Cardiac fibroblast (primary cell): Measurements from ENCODE around the gene PAFAH1B1.
"Not testable (repeated sequence)": the region's sequence is repeated elsewhere in the genome, so short reads cannot be mapped to it uniquely, and the experiment has no call there.

Experiments
- DNase-seq, 2 donors: peaks; one replicate each; pipeline versions ENCODE4 v3.0.0 to v3.0.0-alpha.2; 2010; ENCODE audit warnings: low read depth in 2 of 2
- H3K4me3 ChIP-seq, 2 donors: replicated peaks in 1 of 2; 1 replicate in 1 of 2; 2 replicates in 1 of 2; pipeline ENCODE4 v1.5.1; 2011; ENCODE audit warnings: low read depth in 2 of 2, low read length in 2 of 2, mild to moderate bottlenecking in 2 of 2, moderate library complexity in 1 of 2
- TF ChIP-seq, protein P1 (sequence below): IDR thresholded peaks from one replicate; pipeline ENCODE4 v1.5.1; 2011; ENCODE audit warnings: low read depth, mild to moderate bottlenecking, low read length, inconsistent platforms

Gene PAFAH1B1

GRCh38 chr17:2695243-2695960, 101.9 kb downstream of the PAFAH1B1 start:
- no peak for DNase-seq
- no peak overlapping the region for H3K4me3 ChIP-seq

GRCh38 chr17:2695961-2696760, 102.7 kb downstream of the PAFAH1B1 start:
- DNase-seq, result no peak
- no peak overlapping the region for H3K4me3 ChIP-seq
- TF ChIP-seq, protein P1, sequence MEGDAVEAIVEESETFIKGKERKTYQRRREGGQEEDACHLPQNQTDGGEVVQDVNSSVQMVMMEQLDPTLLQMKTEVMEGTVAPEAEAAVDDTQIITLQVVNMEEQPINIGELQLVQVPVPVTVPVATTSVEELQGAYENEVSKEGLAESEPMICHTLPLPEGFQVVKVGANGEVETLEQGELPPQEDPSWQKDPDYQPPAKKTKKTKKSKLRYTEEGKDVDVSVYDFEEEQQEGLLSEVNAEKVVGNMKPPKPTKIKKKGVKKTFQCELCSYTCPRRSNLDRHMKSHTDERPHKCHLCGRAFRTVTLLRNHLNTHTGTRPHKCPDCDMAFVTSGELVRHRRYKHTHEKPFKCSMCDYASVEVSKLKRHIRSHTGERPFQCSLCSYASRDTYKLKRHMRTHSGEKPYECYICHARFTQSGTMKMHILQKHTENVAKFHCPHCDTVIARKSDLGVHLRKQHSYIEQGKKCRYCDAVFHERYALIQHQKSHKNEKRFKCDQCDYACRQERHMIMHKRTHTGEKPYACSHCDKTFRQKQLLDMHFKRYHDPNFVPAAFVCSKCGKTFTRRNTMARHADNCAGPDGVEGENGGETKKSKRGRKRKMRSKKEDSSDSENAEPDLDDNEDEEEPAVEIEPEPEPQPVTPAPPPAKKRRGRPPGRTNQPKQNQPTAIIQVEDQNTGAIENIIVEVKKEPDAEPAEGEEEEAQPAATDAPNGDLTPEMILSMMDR, result no peak

More at GRCh38 chr17:2695243-2695960, 101.9 kb downstream of the PAFAH1B1 start:
- TF ChIP-seq, protein P1, result no peak

DNA sequence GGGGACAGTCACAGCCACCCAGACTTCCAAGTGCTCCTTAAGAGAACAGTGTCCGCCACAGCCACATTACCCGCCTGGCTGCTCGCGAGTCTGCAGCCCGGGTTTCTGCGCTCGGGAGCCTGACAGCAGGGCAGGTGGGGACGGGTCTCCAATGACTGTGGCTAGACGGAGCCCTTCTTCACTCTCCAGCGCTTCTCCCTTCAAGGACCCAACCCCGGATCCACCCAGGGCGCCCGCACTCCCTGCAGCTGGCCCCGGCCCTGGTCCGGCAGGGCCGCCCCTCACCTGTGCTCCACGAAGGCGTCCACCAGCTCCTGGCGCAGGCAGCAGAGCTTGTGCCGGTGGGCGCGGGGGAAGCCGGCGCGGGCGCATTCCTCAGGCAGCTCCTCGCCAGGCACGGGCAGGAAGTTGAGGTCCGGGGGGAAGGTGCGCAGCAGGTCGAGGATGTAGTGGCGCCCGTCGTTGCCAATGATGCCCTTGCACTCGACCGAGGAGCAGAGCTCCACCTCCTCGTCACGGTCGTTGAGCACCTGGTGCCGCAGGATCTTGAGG, 104.2 kb downstream of the PAFAH1B1 start:
- TF ChIP-seq, protein P1, result no peak
- DNase-seq, result no peak
- no peak overlapping the region for H3K4me3 ChIP-seq

GRCh38 chr17:2699216-2699805, 105.9 kb downstream of the PAFAH1B1 start:
- not testable (repeated sequence) for H3K4me3 ChIP-seq, DNase-seq

GRCh38 chr17:2700030-2700490, 106.6 kb downstream of the PAFAH1B1 start:
- DNase-seq, result no peak
- no peak overlapping the region for H3K4me3 ChIP-seq
- TF ChIP-seq, protein P1, result no peak

DNA sequence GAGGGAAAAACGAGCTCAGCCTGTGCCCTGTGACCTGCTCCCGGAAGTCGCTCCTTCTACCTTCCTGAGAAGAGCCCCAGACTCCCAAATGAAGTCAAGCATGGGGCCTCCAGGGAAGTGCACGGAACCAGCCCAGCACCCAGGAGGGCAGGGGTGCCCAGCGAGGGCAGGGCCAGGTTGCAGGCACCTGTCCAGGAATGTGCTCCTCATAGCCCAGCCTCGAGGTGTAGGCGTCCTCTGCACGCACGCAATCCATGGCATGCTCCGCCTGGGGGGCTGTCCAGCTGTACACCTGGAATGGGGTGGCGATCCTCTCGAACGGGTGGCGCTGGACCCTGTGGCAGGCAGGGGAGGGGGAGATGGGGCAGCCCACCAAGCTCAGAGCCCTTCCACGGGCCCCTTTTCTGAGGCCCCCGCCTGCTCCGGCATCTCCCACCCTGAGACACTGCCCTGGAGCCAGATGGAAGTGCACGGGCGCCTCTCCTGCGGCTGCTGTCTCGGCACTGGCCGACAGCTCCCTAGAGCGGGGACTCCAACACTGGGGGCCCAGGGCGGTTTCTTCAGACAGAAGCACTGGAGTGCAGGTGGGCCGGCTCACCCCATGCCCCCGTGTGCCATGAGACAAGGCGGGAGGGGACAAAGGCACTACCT, 107.2 kb downstream of the PAFAH1B1 start:
- no peak overlapping the region for H3K4me3 ChIP-seq
- TF ChIP-seq, protein P1, result no peak
- no peak for DNase-seq
